Colon (tissue), 2 donors: ENCODE results near the gene RPL7A.

Experiments used
- FAIRE-seq: peaks from 2 replicates; lab custom pipeline; 2012; peaks lifted over from hg19 to GRCh38; lab: Jason Lieb, UNC
- donor health status: control.
- donor health status: control.

The RPL7A gene

DNA sequence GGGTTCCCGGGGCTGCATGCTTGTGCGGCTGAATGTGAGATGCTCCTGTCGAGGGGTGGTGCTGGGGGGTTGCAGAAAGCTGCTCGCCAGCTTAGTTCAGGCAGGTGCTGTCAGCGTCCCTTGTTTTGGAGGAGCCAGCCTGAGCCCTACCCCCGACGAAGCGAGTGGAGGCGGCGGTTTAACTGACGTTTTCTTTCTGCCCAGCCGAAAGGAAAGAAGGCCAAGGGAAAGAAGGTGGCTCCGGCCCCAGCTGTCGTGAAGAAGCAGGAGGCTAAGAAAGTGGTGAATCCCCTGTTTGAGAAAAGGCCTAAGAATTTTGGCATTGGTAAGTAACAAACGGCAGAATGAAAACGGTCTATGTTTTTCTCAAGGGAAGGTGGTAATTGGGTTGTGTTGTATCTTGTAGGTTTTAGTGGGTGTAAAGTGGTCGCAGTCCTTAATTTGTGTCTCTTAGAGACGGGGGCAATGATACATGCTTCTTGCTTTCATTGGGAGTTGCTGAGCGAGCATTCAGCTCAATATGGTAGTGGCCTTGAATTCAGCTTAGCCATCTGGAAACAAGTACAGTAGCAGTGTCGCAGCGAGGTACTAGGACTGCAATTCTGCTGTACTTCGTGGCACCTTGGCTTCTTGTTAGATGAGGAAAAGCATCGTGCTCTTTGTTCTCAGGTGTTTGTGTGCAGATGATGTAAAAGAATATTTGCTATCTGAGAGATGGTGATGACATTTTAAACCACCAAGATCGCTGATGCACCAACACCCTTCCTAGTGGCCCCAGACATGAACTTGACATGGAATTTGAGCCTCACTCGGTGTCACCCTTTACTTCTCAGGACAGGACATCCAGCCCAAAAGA, 928 bp downstream of the RPL7A start:
- no peak for FAIRE-seq

DNA sequence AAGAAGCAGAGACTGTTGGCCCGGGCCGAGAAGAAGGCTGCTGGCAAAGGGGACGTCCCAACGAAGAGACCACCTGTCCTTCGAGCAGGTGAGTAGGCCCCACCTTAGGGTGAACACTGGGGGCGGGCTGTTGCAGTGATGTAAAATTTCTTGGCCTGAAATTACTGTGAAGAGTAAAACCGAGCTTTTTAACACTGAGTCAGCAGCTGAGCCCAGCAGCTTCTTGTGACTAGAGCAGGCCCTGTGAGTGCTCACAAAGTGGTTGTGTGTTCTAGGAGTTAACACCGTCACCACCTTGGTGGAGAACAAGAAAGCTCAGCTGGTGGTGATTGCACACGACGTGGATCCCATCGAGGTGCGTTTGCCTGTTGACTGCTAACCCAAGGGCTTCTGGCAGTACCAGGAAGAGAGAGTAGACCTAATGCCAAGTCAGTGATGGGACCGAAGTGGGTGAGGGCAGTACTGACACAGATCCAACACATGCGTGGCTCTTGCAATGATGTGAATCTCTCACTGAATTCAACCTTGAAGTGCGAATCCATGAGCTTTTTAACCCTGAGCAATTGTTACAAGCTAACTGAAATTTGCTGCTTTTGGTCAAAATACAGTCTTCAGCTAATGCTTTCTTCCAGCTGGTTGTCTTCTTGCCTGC, 2.1 kb downstream of the RPL7A start:
- FAIRE-seq = no peak

DNA sequence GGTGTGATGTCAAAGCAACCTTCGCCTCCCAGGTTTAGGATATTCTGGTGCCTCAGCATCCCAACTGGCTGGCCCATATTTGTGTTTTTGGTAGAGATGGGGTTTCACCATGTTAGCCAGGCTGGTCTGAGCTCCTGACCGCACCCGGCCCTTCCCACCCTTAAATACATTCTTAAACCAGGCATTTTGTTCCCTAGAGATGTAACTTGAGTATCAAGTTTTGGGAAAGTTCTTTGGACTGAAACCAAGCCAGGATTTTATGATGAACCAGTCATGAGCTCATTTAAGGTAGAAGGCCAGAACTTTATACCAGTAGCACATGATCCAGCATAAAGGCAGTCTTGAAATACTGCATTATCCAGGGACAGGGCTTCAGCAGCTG, 3.5 kb downstream of the RPL7A start:
- no peak for FAIRE-seq

DNA sequence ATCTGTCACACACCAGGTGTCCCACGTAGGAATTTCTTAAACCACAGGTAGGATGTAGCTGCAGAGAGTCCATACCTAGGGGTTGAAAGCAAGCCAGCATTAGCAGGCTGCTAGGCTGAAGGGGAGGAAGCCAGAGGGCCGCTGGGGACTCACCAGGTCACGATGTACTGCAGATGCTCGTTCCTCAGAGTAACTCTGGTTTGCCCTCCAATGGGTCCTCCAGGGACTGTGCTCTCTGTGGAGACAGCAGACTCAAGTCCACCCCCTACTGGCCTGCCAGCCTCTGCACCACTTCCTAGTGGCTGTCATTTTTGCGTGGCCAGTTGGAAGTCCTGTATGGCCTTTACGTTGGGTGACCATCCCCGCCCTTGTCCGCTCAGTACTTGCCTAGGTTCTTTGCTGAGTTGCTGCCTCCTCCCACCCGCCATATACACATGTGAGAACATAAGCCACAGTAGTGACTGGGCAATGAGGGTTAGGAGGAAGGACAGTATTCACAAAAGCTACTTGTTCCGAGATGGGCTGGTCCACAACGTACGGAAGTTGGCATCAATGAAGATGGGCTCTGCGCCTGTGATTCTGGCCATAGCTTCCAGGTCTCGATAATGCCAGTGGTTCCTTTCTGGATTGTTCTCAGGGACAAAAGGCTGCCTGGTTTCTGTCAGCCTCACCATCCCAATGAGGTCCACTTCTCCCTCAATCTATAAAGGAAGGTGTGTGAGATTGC, 4.1 kb downstream of the RPL7A start:
- no peak for FAIRE-seq

DNA sequence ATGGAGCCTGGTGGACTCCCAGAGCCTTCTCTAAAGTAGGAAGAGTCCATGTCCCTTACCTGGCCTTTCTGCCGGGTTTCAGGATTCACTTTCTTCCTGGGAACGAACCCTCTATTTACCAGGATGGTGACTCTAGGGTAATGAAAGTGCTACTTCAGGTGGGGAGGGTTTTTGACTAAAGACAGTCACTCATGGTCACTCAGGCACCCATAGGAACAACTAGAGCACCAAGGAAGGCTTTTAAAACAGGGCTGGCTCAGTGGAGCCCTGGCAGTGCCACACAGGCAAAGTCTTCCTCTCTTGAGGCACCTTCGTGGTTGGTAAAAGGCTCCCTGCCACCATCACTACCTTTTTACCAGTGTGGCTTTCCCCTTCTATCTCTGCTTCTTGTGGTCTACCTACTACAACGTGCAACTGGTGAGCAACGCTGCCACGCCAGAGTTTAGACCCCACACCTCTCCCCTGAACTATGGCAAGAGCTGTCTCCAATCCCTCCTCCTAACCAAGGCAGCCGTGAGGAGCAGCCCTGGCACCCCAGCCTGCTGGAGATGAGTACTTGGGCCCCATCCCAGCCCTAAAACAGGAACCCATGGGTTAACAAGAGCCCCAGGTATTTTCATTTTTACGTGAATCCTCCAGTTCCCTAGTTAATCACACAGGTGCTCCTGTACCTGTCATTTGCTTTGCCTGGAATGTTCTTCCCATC, 4.8 kb downstream of the RPL7A start:
- FAIRE-seq = no peak

DNA sequence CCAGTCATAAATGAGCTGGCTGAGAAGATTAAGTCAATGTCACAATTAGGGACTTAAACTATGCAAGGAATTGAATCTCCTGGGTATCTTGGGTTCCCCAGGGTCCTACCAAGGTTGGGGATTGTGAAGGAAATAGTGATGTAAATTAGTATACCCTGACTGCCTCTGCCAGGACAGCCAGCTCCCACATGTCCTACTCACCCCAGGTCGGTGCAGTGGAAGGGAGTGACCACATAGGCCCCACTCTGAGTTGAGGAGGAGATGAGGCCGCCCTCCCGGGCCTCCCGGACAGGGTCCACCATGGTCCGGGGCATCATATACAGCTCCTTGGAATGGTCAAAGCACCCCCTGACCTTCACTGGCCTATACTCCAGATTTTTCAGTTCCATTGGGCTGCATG, 5.5 kb downstream of the RPL7A start:
- no peak for FAIRE-seq

DNA sequence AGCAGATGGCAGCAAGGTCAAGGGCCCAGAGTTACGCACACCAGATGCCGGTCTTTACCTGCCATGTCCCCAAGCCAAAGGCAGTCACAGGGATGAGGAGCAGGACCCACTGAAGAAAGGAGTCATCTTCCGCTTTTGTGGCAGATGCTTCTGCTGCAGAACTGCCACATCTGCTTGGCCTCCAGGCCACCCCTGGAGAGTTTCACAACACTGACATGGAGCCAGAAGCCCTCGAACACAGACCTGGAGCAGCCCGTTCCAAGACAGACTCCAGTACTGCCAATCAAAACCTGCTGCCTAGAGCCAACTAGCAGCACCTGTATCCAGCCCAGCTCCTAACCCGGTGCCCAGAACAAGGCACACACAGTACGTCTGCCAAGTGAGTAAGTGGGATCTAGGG, 6.7 kb downstream of the RPL7A start:
- FAIRE-seq = no peak

DNA sequence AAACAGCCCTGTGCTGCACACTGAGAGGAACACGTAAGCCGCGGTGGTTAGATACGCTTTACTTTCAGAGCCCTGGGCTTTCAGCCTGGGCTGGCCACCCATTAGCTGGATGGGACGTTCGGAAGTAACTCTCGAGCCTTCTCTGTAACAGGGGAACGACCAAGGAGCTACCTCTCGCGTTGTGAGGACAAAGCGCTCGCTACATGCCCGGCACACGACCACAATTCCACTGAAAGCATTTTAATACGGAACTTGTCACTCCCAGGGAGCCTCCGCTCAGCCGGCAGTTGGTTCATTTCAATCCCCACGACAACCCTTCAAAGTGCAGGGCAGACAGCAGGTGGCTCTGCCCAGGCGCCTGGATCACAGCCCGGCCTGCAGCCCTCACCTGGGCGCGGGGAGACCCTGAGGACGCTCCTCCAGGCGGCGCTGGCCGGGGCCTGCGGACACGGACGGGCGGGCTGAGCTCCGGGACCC, 7.9 kb downstream of the RPL7A start:
- no peak for FAIRE-seq

DNA sequence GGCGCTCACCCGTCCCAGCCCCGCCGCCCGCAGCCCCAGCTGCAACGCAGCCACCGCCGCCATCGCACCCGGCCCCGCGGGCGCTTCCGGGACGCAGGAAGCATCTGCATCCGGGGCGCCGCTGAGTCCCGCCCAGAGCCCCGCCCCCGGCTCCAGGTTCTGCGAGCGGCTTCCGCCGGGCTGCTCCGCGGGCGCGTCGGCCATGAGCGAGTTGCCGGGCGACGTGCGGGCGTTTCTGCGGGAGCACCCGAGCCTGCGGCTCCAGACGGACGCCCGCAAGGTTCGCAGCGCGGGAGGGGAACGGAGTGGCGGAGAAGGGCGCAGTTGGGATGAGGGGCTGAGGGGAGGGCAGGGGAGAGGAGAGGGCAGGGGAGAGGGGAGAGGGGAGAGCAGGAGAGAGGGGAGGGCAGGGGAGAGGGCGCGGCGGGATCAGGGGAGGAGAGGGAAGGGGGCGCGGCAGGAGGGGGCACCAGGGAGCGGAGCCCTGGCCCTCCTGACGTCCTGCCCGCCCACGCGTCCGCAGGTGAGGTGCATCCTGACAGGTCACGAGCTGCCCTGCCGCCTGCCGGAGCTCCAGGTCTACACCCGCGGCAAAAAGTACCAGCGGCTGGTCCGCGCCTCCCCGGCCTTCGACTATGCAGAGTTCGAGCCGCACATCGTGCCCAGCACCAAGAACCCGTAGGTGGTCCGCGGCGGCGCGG, 8.5 kb downstream of the RPL7A start, which contains the start of the genes SURF1 and SURF2:
Gene SURF1 (minus strand): TSS at position 97 of the 701 bp plus-strand sequence. CDS start 34 bp downstream, at position 63.
Gene SURF2 (plus strand): TSS at position 160 of the 701 bp plus-strand sequence. CDS start 43 bp downstream, at position 203.
- no peak for FAIRE-seq

DNA sequence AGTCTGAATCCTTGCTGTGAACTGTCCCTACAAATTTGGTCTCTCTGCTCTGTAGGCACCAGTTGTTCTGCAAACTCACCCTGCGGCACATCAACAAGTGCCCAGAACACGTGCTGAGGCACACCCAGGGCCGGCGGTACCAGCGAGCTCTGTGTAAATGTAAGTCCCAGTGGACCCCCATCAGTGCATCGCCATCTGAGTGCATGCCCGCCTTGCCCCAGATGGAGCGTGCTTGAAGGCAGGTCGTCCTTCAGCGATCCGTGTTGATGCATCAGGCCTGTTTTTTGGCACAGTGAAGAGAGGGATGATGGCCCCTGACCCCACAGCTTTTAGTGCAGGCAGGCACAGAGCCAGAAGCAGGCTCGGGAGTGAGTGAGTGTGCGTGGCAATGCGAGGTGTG, 9.6 kb downstream of the RPL7A start:
- FAIRE-seq = no peak

DNA sequence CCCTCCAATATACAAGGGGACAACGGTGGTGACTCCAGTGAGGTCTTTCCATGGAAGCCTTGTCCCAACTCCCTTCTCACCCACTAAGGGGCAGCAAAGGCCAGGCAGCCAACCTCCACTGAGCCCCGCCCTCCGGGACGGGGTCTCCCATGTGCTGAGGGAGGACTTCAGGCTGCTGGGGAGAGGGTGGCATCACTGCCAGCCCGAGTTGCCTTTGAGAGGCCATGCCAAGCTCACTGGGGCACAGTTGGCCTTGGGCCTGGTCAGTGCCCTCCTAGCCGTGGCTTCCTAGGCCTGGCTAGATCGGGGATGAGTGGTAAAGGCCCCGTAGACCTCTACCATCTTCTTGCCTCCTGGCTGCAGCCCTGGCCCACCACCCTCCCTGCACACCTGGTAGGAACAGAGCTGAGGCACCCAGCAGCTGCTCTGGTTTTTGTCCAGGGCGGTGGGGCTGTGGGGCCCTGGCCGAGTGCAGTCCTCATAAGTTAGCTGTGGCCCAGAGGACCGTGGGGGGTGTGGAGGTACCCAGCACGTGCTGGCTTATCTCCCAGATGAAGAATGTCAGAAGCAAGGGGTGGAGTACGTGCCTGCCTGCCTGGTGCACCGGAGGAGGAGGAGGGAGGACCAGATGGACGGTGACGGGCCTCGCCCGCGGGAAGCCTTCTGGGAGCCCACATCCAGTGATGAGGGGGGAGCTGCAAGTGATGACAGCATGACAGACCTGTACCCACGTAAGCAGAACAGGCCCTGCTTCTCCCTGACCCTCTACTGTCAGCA, 11.6 kb downstream of the RPL7A start:
- FAIRE-seq = no peak

DNA sequence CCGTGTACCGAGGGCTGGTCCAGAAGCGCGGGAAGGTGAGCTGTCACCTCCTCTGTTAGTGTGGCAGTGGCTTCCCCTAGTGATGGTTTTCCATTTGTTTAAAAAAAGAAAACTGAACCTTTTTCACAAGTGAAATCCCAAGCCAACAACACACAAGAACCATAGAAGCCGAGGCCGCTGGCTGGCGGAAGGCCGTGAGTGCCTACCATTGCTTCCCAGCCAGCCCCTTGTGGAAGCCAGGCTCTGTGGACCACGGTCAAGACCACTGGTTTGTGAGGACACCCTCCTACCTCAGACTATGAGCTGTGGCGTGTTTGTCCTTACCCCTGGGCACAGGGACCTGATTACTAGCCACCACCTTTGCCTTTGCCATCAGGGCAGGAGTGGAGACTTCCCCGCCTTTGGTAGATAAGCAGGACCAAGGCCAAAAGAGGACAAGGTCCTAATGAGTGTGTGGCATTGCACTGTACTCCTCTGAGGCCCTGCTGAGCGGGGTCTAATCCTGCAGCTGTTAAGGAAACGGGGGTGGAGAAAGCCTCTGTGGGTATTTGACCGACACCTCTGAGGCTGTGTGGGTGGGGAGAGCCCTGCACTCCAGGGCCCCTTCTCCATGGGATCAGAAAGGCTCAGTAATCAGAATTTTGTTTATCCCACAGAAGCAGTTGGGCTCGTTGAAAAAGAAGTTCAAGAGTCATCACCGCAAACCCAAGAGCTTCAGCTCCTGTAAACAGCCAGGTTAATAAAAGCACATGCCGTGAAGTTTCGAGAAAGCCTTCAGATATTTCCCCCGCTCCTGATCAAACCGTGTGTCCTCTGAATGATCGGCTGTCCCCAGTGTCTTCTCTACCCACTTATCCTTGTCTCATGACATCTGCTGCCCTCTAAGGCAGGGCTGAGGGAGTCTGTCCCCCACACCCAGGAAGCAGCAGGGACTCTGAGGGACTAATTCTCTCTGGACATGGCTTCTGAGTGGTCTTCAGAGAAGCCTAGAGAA, 12.7 kb downstream of the RPL7A start:
- no peak for FAIRE-seq

DNA sequence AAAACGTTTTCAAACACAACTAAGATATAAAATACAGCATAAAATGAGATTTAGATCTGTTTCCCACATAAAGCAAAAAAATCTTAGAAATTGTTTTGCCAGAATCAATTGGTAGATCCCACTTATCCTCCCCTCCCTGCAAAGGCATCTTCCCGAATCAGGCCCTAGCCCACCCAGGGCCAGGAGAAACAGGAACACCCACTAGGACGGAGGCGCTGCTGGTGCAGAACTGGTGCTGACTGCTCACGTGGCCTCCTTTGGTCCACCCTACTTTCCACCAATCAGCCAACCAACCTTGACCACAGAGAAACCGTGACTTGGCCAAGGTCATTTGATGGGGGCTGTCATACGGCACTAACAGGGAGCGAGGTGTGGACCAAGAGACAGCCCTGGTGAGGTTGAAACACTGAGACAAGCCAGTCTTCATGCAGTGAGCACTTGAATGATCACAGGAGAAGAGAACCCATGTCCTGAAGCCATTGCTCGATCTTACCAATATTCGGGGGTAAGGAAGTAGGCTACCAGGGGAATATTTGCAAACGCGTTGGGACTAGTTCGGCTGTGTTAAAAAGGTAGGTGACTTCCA, 13.6 kb downstream of the RPL7A start:
- no peak for FAIRE-seq

DNA sequence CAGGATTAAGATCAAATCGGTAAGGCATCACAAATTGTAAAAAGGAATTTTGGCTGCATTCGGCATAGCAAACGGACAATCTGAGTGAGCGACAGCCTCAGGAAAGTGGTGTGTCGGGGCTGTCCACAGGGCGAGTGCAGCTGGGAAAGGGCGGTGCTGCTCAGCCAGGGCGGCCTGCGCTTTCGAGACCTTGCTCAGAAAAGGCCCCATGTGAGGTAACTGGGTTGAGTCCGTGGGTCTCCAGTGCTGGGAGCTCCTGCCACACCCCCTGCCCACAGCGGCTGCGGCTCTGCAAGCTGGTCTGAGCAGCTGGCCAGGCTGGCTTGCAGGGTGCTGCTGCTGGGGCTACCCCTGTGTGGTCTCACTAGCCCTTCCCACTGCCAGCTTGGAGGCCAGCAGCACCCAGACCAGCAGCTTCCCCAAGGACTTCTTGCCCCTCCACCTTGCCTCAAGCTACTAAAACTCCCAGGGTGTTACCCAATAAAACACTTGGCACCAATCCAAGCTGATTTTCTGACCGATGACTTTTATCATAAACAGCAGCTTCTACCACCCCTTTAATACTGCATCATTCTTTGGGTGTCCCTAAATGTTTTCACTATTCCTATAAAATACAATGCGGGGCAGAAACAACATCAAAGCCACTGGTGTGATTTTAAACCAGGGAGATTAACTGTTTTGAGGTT, 14.5 kb downstream of the RPL7A start:
- no peak for FAIRE-seq

DNA sequence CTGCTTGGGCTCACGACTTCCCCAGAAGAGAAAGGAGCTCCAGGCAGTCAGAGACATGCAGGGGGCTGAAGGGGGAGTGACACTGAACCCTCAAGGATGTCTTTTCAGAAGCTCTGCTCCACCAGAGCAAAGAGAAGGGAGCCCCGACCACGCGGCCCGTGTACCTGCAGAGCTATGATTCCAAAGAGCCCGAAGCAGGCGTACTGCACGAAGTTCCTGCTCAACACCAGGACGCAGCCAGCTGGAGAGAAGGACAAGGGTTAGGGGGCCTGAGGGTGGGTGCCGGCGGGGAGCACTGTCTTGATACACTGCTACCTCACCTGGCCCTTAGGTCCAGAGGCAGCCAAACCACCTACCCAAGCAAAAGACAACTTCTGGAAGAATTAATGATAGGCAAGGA, 18.4 kb downstream of the RPL7A start:
- FAIRE-seq = no peak

DNA sequence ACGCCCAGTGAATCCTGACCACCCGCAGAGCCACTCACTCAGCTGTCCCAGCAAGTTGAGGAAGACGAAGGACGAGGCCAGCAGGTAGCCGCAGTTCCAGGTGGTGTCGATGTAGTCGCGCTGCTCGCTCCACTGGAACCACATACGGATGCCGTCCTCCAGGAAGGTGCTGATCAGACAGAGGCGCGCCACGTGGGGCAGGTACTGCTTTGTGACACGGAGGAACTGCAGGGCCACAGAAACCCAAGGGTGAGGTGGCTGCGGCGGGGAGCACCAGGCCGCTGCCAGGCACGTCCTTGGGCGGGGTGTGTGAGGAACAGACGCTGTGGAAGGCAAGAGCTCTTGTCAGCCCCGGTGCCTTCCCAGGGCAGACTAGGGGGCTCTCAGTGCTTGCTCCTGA, 19.2 kb downstream of the RPL7A start:
- FAIRE-seq = no peak

DNA sequence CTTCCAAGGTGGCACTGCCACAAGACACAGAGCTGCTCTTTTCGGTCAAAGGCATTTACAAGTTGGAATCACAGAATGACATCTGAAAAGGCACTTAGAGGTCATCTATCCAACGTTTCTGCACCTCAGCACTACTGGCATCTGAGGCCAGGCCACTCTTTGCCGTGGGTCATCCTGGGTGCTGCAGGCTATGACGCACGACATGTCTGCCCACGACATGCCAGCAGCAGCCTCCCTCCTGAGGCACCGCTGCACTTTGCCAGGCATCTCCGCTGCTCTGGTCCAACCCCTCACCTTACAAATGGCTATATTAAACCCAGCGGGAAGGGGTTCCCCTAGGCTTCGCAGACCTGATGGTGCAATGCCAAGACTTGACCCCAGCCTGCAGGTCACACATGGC, 19.8 kb downstream of the RPL7A start:
- FAIRE-seq = no peak

DNA sequence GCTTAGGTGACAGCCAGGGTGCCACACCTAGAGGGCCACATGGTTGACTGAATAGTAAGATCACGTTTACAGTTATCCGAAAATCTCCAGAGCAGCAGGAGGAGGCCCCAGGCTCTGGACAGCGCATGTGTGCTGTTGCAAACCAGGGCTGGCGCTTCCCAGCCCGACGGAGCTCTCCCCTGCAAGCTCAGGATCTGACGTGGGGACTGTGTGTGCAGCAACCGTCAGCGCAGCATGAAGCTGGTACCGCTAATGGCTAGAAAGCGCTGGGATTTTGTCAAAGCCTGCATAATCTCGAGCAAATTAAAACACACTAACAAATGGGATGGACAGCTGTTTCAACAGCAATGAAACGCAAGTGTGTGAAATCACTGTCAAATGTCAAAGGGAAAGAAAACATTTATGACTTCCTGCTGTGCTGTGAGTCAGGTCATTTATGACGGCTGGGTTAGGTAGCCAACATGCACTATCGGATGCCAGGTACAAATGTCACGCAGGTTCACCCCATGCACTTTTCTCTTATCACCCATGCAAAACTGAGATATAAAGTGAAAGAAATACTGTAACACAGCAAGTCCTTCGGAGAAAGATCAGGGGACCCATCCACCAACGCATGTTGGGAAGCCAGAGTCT, 20.3 kb downstream of the RPL7A start:
- FAIRE-seq = peak; percentile 83
